GM18951 (cell line): ENCODE measurements around the gene GPR78.

ENCODE experiments used
- POLR2A ChIP-seq: IDR thresholded peaks from 4 replicates; pipeline ENCODE4 v1.6.1; 2011; ENCODE audit warnings: mild to moderate bottlenecking; ENCODE audit not compliant: insufficient read length, insufficient read depth; ENCODE audit errors: extremely low read depth
- in situ Hi-C: fragments of 300-500 bp; cut with MboI; formaldehyde crosslinking; loops from one replicate; pipeline ENCODE4 v1.12.0; 2022; ENCODE audit warnings: low sequenced_read_pairs, mixed read lengths, inconsistent platforms; ENCODE audit not compliant: unreplicated experiment

GPR78 gene

DNA sequence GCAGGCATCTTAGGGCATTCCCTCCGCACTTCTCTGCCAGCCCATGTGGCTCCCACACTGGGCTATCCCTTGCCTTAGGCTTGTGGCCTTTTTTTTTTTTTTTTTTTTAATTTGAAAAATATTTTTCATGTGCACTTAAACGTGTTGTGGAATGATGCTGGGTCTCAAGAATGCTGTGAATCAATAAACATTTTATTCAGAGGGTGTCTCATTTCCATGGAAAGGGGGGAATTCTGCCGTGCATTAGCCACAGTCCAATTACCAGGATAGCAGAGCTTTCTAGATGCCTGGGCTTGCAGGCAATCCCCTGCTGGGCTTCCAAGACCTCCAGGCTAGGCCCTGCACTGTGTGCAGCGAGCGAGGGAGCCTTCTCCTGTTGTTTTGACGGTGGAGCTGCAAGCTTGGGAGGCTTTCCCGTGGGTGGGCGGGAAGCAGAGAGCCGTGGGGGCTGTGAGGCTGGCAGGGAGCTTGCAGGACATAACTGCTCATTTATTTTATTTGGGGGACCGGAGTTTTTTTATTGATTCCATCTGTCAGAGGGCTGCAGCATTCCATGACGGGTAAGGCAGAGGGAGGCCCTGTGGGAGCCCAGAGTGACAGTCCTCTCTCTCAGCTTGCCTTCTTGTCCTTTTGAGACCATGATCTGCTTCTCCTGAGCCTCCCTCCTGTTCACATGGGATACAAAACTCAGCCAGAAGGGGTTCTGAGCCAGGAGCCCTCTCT is 9.8 kb downstream of the GPR78 start:
- TF ChIP-seq POLR2A, result no peak
- in situ Hi-C loops, result no loop called here

DNA sequence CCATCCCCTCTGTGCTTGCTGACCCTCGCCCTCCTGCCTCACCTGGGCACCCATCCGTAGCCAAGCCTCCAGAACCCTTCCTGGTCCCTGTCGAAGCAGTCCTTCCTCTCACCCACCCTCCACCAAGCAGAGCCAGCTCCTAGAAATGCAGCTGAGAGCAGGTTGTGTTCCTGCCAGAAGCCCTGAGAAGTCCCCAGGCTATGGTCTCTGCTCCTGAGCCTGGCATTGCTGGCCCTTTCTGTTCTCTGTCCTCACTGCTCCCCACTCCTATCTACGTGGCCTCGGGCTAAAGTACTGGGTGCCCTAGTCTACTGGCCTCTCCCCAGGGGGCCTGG is 10.3 kb downstream of the GPR78 start:
- no peak for TF ChIP-seq POLR2A
- in situ Hi-C loops, result no loop called here

DNA sequence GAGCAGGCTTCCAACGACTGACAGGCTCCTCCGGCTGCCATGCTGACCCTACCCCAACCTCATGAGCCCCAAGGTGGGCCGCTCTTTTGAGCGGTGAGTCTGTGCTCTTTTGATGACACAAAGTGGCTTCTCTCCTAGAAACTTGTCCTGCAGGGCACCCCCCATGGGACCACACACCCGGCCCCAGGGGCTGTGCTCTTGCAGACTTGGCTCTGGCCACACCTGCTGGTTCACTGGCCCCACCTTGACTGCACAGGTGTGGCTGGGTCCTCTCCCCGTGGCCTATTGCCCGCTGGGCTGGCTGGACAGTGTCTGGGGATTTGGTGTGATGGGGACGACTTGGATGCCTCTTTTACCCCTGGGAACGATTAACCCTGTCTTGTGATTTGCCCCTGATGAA is 10.9 kb downstream of the GPR78 start:
- in situ Hi-C loops, result no loop called here
- no peak for TF ChIP-seq POLR2A

DNA sequence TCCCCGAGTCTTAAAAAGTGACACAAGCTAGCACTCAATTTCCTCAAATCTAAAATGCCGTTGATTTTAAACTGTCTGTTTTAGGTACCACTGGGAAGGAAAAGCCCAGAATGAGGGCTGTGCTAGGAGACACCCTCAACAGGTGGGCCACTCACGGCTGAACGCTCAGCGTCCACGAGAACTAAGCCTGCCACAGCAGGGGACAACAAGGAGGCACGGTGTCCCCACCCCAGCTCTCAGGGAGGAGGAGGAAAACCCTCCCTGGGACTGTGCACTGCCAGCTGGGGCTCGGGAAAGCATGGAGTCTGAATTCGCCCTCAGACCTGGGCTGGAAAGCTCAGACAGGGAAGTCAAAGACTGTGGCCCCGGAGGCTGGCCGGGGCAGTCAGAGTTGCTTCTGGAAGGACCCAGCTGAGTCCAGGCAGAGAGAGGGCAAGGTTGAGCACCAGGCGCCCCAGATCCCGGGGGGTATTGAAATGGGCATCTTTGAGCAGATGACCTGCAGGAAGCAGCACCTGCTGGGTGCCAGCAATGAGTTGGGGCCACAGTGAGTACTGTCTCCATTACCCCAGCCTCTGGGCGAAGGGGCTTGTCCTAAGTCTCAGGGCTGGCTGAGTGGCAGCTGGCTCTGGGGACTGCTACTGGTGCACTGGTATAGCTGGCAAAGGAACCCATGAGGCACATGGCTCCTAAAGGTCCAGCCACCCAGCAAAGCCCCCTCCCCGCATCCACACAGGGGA is 11.6 kb downstream of the GPR78 start:
- in situ Hi-C loops, result no loop called here
- TF ChIP-seq POLR2A, result no peak

DNA sequence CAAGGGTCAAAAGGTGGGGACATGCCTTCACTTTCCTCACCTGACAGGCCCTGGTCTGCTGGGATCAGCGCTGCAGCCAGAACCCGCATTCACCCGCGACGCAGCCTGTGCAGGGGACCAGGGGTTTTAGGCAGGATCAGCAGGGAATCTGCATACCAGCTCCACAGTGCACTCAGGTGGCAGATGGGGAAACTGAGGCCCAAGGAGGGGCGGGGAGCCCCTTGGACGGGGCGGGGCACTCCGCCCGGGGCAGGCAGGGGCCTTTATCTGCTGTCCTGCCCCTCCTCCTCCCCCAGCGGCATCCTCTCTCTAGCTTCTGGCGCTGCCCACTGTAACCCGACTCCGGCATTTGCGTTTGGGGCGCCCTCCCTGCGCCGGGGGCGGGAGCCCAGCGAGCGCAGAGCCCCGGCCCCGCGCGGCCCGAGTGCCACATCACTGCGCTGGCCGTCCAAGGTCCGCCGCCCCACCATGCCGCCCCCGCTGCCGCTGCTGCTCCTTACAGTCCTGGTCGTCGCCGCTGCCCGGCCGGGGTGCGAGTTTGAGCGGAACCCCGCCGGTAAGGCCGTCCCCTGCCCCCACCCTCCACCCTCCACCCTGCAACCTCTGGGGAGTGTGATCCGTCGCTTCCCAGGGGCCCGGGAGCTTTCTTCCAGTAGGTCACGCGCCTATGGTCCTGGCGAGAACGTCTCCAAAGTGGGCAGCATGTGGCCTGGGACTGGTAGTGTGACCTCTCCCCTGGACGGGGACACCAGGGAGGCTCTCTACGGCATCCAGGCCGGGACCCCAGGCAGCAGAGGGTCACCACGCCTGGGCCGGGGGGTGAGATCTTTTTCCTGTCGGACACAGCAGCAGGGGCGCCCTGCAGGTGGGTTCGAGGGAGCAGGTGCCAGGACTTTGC is 12.4 kb downstream of the GPR78 start, which contains the start of gene CPZ:
Gene CPZ, plus strand, starts transcription at position 400 of the 898 bp plus-strand sequence. Its CDS starts 69 bp downstream, at position 469.
- in situ Hi-C loops, result no loop called here
- no peak for TF ChIP-seq POLR2A

DNA sequence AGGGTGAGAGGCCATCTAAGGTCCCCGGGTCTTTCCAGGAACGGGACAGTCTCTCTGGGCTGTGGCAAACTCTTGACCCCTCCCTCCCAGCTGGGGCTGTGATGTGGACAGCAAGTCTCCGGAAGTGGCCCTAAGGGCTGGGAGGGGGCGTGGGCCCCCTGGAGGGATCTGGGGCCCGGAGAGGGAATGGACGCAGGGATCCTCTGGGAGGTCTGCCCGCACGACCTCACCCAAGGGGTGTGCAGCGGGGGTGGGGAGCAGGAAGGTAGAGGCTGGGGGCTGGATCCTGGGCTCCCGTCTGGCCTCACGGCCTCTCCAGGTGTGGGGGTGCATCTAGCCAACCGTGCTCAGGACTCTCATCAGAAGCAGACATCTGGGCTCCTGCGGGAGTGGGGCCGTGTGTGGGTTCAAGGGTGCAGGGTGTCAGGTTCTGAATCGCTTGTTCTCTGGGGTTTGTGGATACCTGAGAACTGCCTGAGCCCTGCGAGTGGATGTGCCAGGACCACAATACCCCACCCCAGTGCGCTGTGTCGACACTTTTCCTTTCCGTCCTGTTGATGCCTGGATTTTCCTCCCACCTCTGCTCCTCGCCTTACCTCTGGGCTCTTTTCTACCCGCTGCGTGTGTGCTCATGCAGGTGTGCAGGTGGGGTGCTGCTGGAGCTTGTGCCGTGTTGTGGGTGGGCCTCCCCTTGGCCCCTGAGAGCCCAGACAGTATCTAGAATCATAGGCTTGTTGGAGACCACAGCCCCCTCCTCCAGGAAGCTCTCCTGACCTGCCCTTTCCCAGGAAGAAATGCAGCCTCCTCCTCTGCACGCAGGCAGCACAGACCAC is 13.3 kb downstream of the GPR78 start:
- in situ Hi-C loops, result no loop called here
- no peak for TF ChIP-seq POLR2A

DNA sequence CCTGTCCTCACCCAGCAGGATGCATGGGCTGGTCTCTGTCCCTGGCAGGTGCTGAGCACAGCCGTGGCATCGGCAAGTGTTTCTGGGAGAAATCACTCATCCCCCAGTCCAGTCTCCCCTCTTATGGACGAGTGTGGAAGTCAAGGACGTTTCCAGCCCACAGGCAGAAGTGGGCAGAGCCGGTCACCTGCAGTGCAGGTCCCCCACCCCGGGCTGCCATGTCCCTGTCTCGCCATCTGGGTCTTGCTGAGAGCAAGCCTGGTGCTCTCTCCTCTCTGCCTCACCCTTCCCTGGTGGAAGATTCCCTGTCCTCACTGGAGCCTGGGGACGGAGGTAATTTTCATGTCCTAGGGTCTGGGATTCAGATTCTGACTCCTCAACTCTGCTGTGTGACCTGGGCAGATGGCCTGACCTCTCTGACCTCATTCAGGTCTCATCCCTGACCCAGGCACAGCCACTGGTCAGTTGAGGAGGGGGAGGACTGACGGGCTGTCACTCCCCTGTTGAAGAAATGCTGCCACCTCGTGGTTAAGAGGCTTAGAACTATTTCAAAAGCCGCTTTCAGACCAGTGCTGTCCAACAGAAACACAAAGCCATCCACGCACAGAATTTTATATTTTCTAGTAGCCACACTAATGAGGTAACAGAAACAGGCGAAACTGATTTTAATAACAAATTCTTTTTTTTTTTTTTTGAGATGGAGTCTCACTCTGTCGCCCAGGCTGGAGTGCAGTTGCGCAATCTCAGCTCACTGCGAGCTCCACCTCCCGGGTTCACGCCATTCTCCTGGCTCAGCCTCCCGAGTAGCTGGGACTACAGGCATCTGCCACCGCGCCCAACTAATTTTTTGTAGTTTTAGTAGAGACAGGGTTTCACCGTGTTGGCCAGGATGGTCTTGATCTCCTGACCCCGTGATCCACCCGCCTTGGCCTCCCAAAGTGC is 14.2 kb downstream of the GPR78 start:
- TF ChIP-seq POLR2A, result no peak
- in situ Hi-C loops, result no loop called here

DNA sequence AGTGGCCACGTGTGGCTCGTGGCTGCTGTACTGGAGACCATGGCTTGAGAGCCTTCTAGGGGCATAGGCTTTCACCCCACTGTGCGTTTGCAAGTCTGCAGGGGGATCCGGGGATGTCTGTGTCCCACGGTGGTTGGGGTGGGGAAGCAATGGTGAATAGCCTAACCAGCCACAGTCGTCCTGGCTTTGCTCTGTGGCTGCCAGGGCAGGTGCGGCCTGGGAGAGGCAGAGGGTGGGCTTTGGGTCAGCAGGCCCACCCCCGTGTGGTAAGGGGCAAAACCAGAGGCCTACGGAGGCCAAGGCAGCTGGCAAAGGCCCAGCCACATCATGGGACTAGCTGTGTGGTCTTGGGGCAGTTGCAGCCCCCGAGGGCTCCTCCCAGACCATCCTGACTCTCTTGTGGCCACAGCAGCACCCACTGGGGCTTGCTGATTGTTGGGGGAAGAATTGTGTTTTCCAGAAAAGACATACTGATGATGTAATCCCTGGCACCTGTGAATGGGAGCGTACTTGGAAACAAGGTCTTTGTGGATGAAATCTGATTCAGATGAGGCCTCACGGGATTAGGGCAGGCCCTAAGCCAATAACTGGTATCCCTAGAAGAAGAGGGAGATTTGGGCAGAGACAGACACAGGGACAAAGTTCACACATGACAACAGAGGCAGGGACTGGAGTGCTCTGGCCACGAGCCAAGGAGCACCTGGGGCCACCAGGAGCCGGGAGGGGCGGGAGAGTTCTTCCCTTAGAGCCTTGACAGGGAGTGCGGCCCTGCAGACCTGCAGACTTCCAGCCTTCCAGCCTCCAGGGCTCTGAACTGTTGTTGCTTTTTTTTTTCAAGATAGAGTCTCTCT is 15.3 kb downstream of the GPR78 start:
- in situ Hi-C loops, result no loop called here

DNA sequence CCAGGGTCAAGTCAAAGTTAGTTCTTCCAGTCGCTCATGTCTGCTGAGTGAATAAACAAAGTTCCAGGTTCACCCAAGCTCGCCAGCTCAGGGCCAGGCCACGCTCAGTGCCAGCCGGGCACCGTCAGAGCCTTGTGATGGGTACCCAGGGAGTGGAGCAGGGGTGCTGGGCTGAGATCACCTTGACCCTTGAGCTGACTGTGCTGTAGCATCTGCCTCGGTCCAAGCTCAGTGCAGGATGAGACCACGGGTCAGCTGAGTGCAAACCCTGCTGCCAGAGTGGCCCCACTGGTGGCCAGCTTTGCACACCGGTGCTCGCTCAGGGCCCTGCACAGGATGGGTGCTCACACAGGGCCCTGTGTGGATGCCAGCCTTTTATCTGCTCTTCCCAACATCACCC is 16.7 kb downstream of the GPR78 start:
- in situ Hi-C loops, result no loop called here
- no peak for TF ChIP-seq POLR2A

More for the DNA sequence above, 15.3 kb downstream of the GPR78 start:
- no peak for TF ChIP-seq POLR2A

DNA sequence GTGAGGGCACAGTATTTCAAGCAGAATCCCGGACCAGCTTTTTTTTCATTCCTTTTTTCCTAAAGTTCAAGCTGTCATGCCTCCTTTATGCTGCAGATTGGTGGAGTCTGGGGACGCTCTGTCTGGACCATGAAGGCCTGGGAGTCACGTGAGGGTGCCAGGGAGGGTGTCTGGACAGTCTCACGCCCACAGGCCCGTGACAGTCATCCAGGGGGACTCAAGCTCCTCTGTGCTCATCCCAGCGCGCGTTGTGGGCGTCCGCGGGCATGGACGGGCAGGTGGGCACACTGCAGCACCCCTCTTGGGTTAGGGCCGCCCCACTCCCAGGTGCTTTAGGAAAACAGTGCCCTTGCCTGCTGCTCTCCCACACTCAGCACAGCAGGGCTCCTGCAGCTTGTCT is 17.1 kb downstream of the GPR78 start:
- TF ChIP-seq POLR2A, result no peak
- in situ Hi-C loops, result no loop called here

DNA sequence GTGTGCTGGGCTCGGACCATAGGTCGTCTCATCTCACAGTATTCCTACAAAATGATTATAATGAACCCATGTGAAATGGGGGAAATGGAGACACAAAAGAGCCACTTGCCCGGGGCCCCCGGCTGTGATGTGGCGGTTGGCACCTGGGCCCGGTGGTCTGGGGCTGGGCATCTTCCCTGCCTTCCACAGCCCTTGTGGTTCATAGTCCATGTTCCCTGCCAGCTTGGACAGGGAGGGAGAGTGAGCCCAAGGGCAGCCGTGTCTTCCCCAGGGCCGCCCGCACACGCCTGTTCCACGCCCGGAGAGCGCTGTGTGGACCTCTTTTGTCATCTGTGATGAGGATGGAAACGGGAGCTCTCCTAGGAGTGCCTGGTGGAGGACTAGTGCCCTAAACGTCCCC is 17.6 kb downstream of the GPR78 start:
- in situ Hi-C loops, result no loop called here
- no peak for TF ChIP-seq POLR2A
